Calu3 (cell line): Measurements from ENCODE around the gene NOC2L. TPM values are rescaled to one million over a fixed set of nuclear protein-coding genes. Genes with fewer than 3 reads are reported as not detected.

ENCODE experiments used
- BruUV-seq: library from RNA; stranded (reverse); fragments of 400-500 nt; replicated peaks from 2 replicates; lab custom pipeline; 2021; lab: Mats Ljungman, UMichigan
- CTCF ChIA-PET: fragments of 300-600 bp; sonication (Branson Sonifier 250); formaldehyde crosslinking; loops from one replicate; lab custom pipeline; 2022; ENCODE audit warnings: antibody characterized with exemption; lab: Charles Lee
- DNase-seq: peaks from one replicate; pipeline ENCODE4 v3.0.0; 2022
- H3K27ac Mint-ChIP-seq: one replicate; pipeline ENCODE4 v1.8.0; 2022; ENCODE audit warnings: mixed read lengths; ENCODE audit not compliant: unreplicated experiment
- H3K27me3 Mint-ChIP-seq: one replicate; pipeline ENCODE4 v1.8.0; 2022; ENCODE audit warnings: mixed read lengths; ENCODE audit not compliant: unreplicated experiment
- H3K36me3 Mint-ChIP-seq: one replicate; pipeline ENCODE4 v1.8.0; 2022; ENCODE audit warnings: mild to moderate bottlenecking, moderate library complexity, mixed read lengths; ENCODE audit not compliant: insufficient read depth, unreplicated experiment
- H3K4me1 Mint-ChIP-seq: one replicate; pipeline ENCODE4 v1.8.0; 2022; ENCODE audit warnings: mild to moderate bottlenecking, low read depth, mixed read lengths; ENCODE audit not compliant: unreplicated experiment
- H3K4me3 Mint-ChIP-seq: one replicate; pipeline ENCODE4 v1.8.0; 2022; ENCODE audit warnings: mild to moderate bottlenecking, low read depth, moderate library complexity, mixed read lengths; ENCODE audit not compliant: unreplicated experiment
- H3K9me3 Mint-ChIP-seq: one replicate; pipeline ENCODE4 v1.8.0; 2022; ENCODE audit warnings: low read depth, mixed read lengths; ENCODE audit not compliant: unreplicated experiment
- intact Hi-C: fragments of 100-400 bp; cut with micrococcal nuclease; formaldehyde crosslinking; loops from one replicate; pipeline ENCODE4 v1.10.0; 2022; ENCODE audit not compliant: unreplicated experiment
- total RNA-seq: library from RNA; stranded (reverse); gene quantifications from 2 replicates; pipeline ENCODE4 v1.2.3, GENCODE V29; 2022
- TF ChIP-seq, protein P1 (sequence below): fragments of 200-600 bp; IDR thresholded peaks from one replicate; pipeline ENCODE4 v1.8.0; 2022; ENCODE audit warnings: antibody characterized with exemption; ENCODE audit not compliant: unreplicated experiment

NOC2L gene
- total RNA-seq, 1 experiment from 2014 or later: 98.6 TPM

DNA sequence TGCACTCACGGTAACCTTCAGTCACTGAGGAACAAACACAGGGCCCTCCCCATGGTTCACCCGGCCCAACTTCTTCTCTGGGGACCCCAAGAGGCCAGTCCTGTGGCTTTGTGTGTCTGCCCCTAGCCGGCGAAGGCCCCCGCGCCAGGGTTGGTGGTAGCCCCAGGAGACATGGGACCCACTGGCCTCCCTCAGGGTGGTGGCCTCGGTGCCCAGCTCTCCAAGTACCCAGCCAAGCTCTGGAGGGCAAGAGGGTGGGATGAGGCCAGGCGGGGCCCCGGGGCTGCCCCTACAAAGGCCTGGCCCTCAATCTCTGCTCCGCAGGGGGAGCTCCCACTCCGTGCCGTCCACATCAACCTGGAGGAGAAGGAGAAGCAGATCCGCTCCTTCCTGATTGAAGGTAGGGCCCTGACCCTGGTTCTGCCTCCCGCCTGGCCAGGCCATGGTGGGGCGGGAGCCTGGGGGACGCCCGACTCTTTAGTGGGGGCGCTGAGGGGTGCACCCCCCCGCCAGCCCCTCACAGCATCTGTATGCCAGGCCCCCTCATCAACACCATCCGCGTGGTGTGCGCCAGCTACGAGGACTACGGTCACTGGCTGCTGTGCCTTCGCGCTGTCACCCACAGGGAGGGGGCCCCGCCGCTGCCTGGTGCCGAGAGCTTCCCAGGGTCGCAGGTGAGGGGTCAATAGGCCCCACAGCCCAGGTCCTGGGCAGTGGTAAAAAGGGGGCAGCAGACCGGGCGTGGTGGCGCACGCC, 12.9 kb upstream of the NOC2L start:
- CTCF ChIA-PET: no interaction called here
- Mint-ChIP-seq H3K4me3 (no peak overlapping the region), H3K4me1 (peaks cover 11% of the 10 kb centered on the region), H3K9me3 (no peaks in the 10 kb centered on the region), H3K36me3 (peaks cover 26% of the 10 kb centered on the region), H3K27me3 (no peaks in the 10 kb centered on the region), H3K27ac (no peak overlapping the region)
- no TSS peak for BruUV-seq
- intact Hi-C loops: no loop called here
- TF ChIP-seq, protein P1, sequence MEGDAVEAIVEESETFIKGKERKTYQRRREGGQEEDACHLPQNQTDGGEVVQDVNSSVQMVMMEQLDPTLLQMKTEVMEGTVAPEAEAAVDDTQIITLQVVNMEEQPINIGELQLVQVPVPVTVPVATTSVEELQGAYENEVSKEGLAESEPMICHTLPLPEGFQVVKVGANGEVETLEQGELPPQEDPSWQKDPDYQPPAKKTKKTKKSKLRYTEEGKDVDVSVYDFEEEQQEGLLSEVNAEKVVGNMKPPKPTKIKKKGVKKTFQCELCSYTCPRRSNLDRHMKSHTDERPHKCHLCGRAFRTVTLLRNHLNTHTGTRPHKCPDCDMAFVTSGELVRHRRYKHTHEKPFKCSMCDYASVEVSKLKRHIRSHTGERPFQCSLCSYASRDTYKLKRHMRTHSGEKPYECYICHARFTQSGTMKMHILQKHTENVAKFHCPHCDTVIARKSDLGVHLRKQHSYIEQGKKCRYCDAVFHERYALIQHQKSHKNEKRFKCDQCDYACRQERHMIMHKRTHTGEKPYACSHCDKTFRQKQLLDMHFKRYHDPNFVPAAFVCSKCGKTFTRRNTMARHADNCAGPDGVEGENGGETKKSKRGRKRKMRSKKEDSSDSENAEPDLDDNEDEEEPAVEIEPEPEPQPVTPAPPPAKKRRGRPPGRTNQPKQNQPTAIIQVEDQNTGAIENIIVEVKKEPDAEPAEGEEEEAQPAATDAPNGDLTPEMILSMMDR: no peak
- DNase-seq: no peak

DNA sequence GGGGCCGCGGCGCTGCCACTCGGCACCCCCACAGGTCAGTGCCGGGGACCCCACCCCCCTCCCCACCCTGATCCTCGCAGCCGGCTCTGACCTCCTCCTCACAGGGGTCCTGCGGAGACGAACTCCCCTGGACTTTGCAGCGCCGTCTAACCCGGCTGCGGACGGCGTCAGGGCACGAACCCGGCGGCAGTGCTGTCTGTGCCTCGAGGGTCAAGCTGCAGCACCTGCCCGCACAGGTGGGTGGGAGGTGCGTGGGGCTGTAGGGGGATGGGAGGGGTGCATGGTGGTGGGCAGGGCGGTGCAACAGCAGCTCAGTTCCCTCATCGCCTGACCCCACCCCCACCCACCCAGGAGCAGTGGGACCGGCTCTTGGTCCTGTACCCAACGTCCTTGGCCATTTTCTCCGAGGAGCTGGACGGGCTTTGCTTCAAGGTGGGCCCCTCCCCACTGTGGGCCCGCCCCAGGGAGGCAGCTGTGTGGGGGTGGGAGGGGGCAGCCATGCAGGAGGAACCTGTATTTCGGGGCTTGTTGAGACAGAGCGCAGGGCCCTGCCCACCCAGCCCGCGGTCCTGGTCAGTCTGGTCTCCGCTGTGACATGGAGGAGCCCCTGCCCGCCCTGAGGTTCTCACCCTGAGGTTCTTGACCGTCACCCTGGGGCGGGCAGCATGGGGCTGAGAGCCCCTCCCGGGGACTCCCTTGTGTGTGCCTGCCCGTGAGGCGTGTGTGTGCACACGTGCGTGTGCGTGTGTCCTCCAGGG, 12.1 kb upstream of the NOC2L start:
- H3K4me3 Mint-ChIP-seq: no peak overlapping the region
- H3K9me3 Mint-ChIP-seq: no peaks in the 10 kb centered on the region
- peaks cover 10% of the 10 kb centered on the region for H3K4me1 Mint-ChIP-seq
- H3K27me3 Mint-ChIP-seq: no peaks in the 10 kb centered on the region
- DNase-seq: no peak
- CTCF ChIA-PET: interaction anchor here (0.6 kb wide), 1 partner anchor 30 kb away, joined by 5 read pairs; no protein-coding TSS in a partner anchor
- TF ChIP-seq, protein P1: no peak
- H3K36me3 Mint-ChIP-seq: peaks cover 28% of the 10 kb centered on the region
- no TSS peak for BruUV-seq
- intact Hi-C loops: no loop called here
- no peak overlapping the region for H3K27ac Mint-ChIP-seq

DNA sequence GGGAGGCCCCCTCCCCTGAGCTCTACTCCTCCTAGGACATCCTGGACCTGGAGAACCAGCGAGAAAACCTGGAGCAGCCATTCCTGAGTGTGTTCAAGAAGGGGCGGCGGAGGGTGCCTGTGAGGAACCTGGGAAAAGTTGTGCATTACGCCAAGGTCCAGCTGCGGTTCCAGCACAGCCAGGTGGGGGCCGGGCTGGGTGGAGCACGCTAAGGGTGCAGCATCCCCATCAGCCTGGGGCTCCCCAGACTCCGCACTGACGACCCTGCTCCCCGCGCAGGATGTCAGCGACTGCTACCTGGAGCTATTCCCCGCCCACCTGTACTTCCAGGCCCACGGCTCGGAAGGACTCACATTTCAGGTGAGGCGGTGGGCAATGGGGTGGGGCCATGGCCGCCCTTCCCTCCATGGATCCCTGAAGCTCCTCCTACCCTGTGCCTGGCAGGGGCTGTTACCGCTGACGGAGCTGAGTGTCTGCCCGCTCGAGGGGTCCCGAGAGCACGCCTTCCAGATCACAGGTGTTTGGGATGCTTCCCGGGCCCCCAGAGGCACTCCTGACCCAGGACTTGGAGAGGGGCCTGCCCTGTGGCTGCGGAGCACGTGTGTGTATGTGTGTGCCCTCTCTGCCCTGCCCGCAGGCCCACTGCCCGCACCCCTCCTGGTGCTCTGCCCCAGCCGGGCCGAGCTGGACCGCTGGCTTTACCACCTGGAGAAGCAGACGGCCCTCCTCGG, 11.4 kb upstream of the NOC2L start:
- intact Hi-C loops: no loop called here
- H3K4me3 Mint-ChIP-seq: no peak overlapping the region
- no TSS peak for BruUV-seq

More for the DNA sequence above, 11.4 kb upstream of the NOC2L start:
- Mint-ChIP-seq H3K36me3 (peaks cover 21% of the 10 kb centered on the region), H3K9me3 (no peaks in the 10 kb centered on the region), H3K27ac (no peak overlapping the region), H3K4me1 (peaks cover 3% of the 10 kb centered on the region), H3K27me3 (no peaks in the 10 kb centered on the region)
- CTCF ChIA-PET: interaction anchor here (0.6 kb wide), 1 partner anchor 29 kb away, joined by 5 read pairs; no protein-coding TSS in a partner anchor
- no peak for DNase-seq
- TF ChIP-seq, protein P1: no peak
